PC-3 (cell line): ENCODE data around the gene ESYT2. TPM values are rescaled to one million over a fixed set of nuclear protein-coding genes. Genes with fewer than 3 reads are reported as not detected.

ENCODE experiments used
- ATAC-seq: fragments of 200-7000 bp; cut with Tn5 transposase; 2 replicates; pipeline ENCODE4 v1.9.1; 2020; ENCODE audit warnings: mild to moderate bottlenecking, moderate library complexity
- BruUV-seq: library from RNA; stranded (reverse); fragments of 400-500 nt; replicated peaks from 2 replicates; lab custom pipeline; 2021; lab: Mats Ljungman, UMichigan
- CTCF ChIA-PET: fragments of 300-600 bp; sonication (Branson Sonifier 250); formaldehyde crosslinking; loops from one replicate; lab custom pipeline; 2022; ENCODE audit warnings: antibody characterized with exemption; lab: Charles Lee
- POLR2A ChIA-PET: fragments of 300-600 bp; sonication (Branson Sonifier 250); formaldehyde crosslinking; loops from one replicate; lab custom pipeline; 2022; ENCODE audit warnings: antibody characterized with exemption; ENCODE audit not compliant: unreplicated experiment; lab: Charles Lee
- DNase-seq: peaks from one replicate; pipeline ENCODE4 v3.0.0-alpha.2; 2015
- H2AFZ ChIP-seq: fragments of 300-600 bp; sonication (generic); 2 replicates; pipeline ENCODE4 v1.6.0; 2016; ENCODE audit warnings: antibody characterized with exemption, low read length
- H3F3A ChIP-seq: fragments of 300-600 bp; sonication (generic); one replicate; pipeline ENCODE4 v1.6.0; 2017; ENCODE audit warnings: antibody characterized with exemption, low read length, control low read depth, mild to moderate bottlenecking; ENCODE audit not compliant: unreplicated experiment
- H3K27ac ChIP-seq: fragments of 300-600 bp; sonication (generic); 2 replicates; pipeline ENCODE4 v1.5.1; 2016; ENCODE audit warnings: mild to moderate bottlenecking, low read length
- H3K27me3 ChIP-seq: fragments of 300-600 bp; sonication (generic); 2 replicates; pipeline ENCODE4 v1.6.1; 2016; ENCODE audit warnings: low read length, mixed read lengths
- H3K36me3 ChIP-seq: fragments of 300-600 bp; sonication (generic); 2 replicates; pipeline ENCODE4 v1.6.1; 2016; ENCODE audit warnings: low read depth, mixed run types, low read length, mixed read lengths
- H3K4me1 ChIP-seq: fragments of 300-600 bp; sonication (generic); 2 replicates; pipeline ENCODE4 v1.5.1; 2016; ENCODE audit warnings: low read length; ENCODE audit not compliant: insufficient read depth
- H3K4me2 ChIP-seq: fragments of 300-600 bp; sonication (generic); 2 replicates; pipeline ENCODE4 v1.6.0; 2016; ENCODE audit warnings: low read length
- H3K4me3 ChIP-seq: fragments of 300-600 bp; sonication (generic); 2 replicates; pipeline ENCODE4 v1.5.1; 2016; ENCODE audit warnings: mild to moderate bottlenecking, low read length, mixed read lengths
- H3K79me2 ChIP-seq: fragments of 300-600 bp; sonication (generic); 2 replicates; pipeline ENCODE4 v1.6.1; 2017; ENCODE audit warnings: low read length, mixed read lengths
- H3K9ac ChIP-seq: fragments of 300-600 bp; sonication (generic); 2 replicates; pipeline ENCODE4 v1.6.0; 2016; ENCODE audit warnings: mild to moderate bottlenecking, low read length
- H3K9me2 ChIP-seq: fragments of 300-600 bp; sonication (generic); replicated peaks from 2 replicates; pipeline ENCODE4 v1.6.1; 2016; ENCODE audit warnings: mixed run types, low read length, mixed read lengths
- H3K9me3 ChIP-seq: fragments of 300-600 bp; sonication (generic); 2 replicates; pipeline ENCODE4 v1.6.1; 2016; ENCODE audit warnings: low read length, mixed read lengths
- H4K20me1 ChIP-seq: fragments of 300-600 bp; sonication (generic); 2 replicates; pipeline ENCODE4 v1.6.1; 2016; ENCODE audit warnings: low read length, mixed read lengths
- CTCF ChIP-seq: fragments of 300-600 bp; sonication (generic); conservative IDR thresholded peaks from 2 replicates; pipeline ENCODE4 v1.5.1; 2017; ENCODE audit warnings: antibody characterized with exemption, low read depth, mild to moderate bottlenecking, low read length
- EZH2 ChIP-seq: fragments of 300-600 bp; sonication (generic); IDR thresholded peaks from one replicate; pipeline ENCODE4 v1.6.1; 2017; ENCODE audit warnings: antibody characterized with exemption, mild to moderate bottlenecking, low read length; ENCODE audit not compliant: unreplicated experiment
- EZH2phosphoT487 ChIP-seq: fragments of 300-600 bp; sonication (generic); IDR thresholded peaks from 2 replicates; pipeline ENCODE4 v1.6.1; 2018; ENCODE audit warnings: mild to moderate bottlenecking, antibody characterized with exemption, low read length, borderline replicate concordance
- intact Hi-C: fragments of 100-400 bp; cut with micrococcal nuclease; formaldehyde crosslinking; loops from 2 replicates; pipeline ENCODE4 v1.9.0; 2023
- total RNA-seq: library from RNA; depleted of rRNA; stranded (reverse); fragments of >200 nt; gene quantifications from 2 replicates; pipeline ENCODE4 v1.2.3, GENCODE V29; 2014

ESYT2 gene
- total RNA-seq, 1 experiment from 2014 or later = 76.1 TPM

GRCh38 chr7:158750702-158751101, 78.6 kb downstream of the ESYT2 start:
- no peak overlapping the region for H3K9ac ChIP-seq
- H3F3A ChIP-seq = no peaks in the 10 kb centered on the region
- no peak for TF ChIP-seq EZH2phosphoT487
- H3K27me3 ChIP-seq = no peaks in the 10 kb centered on the region
- no peak for ATAC-seq
- H3K4me3 ChIP-seq = no peak overlapping the region
- H3K4me2 ChIP-seq = no peak overlapping the region
- H3K4me1 ChIP-seq = peaks cover 9% of the 10 kb centered on the region
- no peaks in the 10 kb centered on the region for H3K9me2 ChIP-seq
- no TSS peak for BruUV-seq
- CTCF ChIA-PET = no interaction called here
- no peak overlapping the region for H3K27ac ChIP-seq
- intact Hi-C loops = no loop called here
- no peaks in the 10 kb centered on the region for H4K20me1 ChIP-seq
- no peaks in the 10 kb centered on the region for H3K79me2 ChIP-seq
- POLR2A ChIA-PET = no interaction called here
- DNase-seq = no peak
- H2AFZ ChIP-seq = no peak overlapping the region
- peaks cover 14% of the 10 kb centered on the region; the same call in 1 of the 2 replicates for H3K36me3 ChIP-seq
- no peaks in the 10 kb centered on the region for H3K9me3 ChIP-seq

GRCh38 chr7:158749396-158749795, 79.9 kb downstream of the ESYT2 start:
- ATAC-seq (no peak), DNase-seq (no peak)
- POLR2A ChIA-PET = no interaction called here
- H3K4me2 ChIP-seq = no peak overlapping the region
- no peak overlapping the region for H3K4me3 ChIP-seq
- no peaks in the 10 kb centered on the region for H3F3A ChIP-seq
- intact Hi-C loops = no loop called here
- H3K4me1 ChIP-seq = no peaks in the 10 kb centered on the region
- BruUV-seq = no TSS peak
- no peak overlapping the region for H3K9ac ChIP-seq
- TF ChIP-seq CTCF (no peak), EZH2 (no peak), EZH2phosphoT487 (no peak)
- no peaks in the 10 kb centered on the region for H4K20me1 ChIP-seq
- CTCF ChIA-PET = no interaction called here
- H2AFZ ChIP-seq = no peak overlapping the region
- H3K9me3 ChIP-seq = no peaks in the 10 kb centered on the region
- no peak overlapping the region for H3K27ac ChIP-seq
- peaks cover 14% of the 10 kb centered on the region; the same call in 1 of the 2 replicates for H3K36me3 ChIP-seq
- no peaks in the 10 kb centered on the region for H3K9me2 ChIP-seq
- H3K79me2 ChIP-seq = no peaks in the 10 kb centered on the region
- no peaks in the 10 kb centered on the region for H3K27me3 ChIP-seq

- BruUV-seq = no TSS peak
- intact Hi-C loops = no loop called here
- peaks cover 18% of the 10 kb centered on the region; the same call in 1 of the 2 replicates for H3K36me3 ChIP-seq
- no peaks in the 10 kb centered on the region for H3K9me2 ChIP-seq
- DNase-seq (no peak), ATAC-seq (no peak)
- no peaks in the 10 kb centered on the region for H3F3A ChIP-seq
- no peak overlapping the region for H3K27ac ChIP-seq
- no peaks in the 10 kb centered on the region for H3K79me2 ChIP-seq
- no peaks in the 10 kb centered on the region for H3K9me3 ChIP-seq
- H3K4me2 ChIP-seq = no peak overlapping the region
- no peaks in the 10 kb centered on the region for H3K4me1 ChIP-seq
- ChIA-PET CTCF (no interaction called here), POLR2A (no interaction called here)
- H2AFZ ChIP-seq = no peak overlapping the region
- H3K27me3 ChIP-seq = no peaks in the 10 kb centered on the region
- H3K9ac ChIP-seq = no peak overlapping the region
- no peaks in the 10 kb centered on the region for H4K20me1 ChIP-seq
- H3K4me3 ChIP-seq = no peak overlapping the region
- TF ChIP-seq CTCF (no peak), EZH2 (no peak), EZH2phosphoT487 (no peak)
Observed at GRCh38 chr7:158748335-158748734, 81.0 kb downstream of the ESYT2 start.
